Muscle of leg (tissue), 11 donors: ENCODE measurements around the gene DDX49. TPM values are rescaled to one million over a fixed set of nuclear protein-coding genes. Genes with fewer than 3 reads are reported as not detected.
"Not testable (repeated sequence)": the region's sequence is repeated elsewhere in the genome, so short reads cannot be mapped to it uniquely, and the experiment has no call there.

Experiments used
- DNase-seq: peaks from one replicate; pipeline ENCODE4 v3.0.0; 2013
- H3K27ac ChIP-seq: one replicate; pipeline ENCODE4 v1.5.1; 2013; ENCODE audit warnings: mild to moderate bottlenecking, low read length, control low read depth
- H3K27me3 ChIP-seq: one replicate; pipeline ENCODE4 v1.6.1; 2013; ENCODE audit warnings: low read length; ENCODE audit not compliant: control insufficient read depth, insufficient read depth
- H3K36me3 ChIP-seq: one replicate; pipeline ENCODE4 v1.6.1; 2013; ENCODE audit warnings: low read length; ENCODE audit not compliant: control insufficient read depth, insufficient read depth
- H3K4me1 ChIP-seq: one replicate; pipeline ENCODE4 v1.6.1; 2013; ENCODE audit warnings: low read length; ENCODE audit not compliant: control insufficient read depth, insufficient read depth
- H3K4me3 ChIP-seq: one replicate; pipeline ENCODE4 v1.5.1; 2013; ENCODE audit warnings: low read length, control low read depth
- H3K9me3 ChIP-seq: replicated peaks from 2 replicates; pipeline ENCODE4 v1.6.1; 2013; ENCODE audit warnings: low read depth, low read length; ENCODE audit not compliant: control insufficient read depth
- WGBS: methylation state at CpG from one replicate; pipeline ENCODE4 v1.1.5; 2013; ENCODE audit warnings: missing lambda C conversion rate; ENCODE audit not compliant: insufficient coverage; 5-methylcytosine and 5-hydroxymethylcytosine counted together
- polyA plus RNA-seq, 8 donors: library from polyadenylated mRNA; unstranded; fragments of 120-200 nt; gene quantifications; one replicate each; pipeline versions ENCODE4 v1.2.1 to v1.2.3, GENCODE V29; 2013; ENCODE audit warnings: inconsistent platforms in 1 of 8, low replicate concordance in 1 of 8; ENCODE audit not compliant: insufficient read length in 8 of 8, insufficient read depth in 1 of 8
- total RNA-seq: library from RNA; stranded (reverse); fragments of 120-200 nt; gene quantifications from one replicate; pipeline ENCODE4 v1.2.4, GENCODE V29; 2013

DDX49 gene
- total and polyA plus RNA-seq, 9 donors = 37.6 to 51.5 (median 41.7) TPM

DNA sequence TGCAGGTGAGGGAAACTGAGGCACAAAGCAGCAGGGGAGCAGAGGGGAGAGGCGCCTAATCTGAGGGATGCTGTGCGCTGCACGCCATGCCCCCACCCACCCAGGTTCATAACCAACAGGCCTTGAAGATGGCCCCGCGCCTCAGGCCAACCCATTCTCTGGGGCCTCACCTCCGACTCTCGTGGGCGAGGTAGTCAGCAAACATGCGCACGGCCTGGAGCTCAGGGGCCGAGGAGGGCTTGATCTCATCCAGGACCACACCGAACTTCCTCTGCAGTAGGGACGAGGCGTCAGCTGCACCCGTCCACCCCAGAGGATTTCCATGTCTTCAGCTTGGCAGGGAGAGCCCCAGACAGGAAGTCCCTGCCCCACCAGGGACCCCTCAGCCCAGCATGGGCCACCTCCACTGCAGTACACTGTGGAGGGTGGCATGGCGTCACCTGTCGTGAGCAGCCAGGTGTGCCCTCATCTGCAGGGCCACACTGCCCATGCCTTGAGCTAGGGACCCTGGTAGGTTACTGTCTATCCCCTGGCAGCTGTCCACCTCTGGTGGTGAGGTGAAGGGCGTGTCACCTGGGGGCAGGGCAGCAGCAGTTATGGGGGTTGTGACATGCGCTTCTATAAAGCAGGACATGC is 8.6 kb upstream of the DDX49 start:
- Histone ChIP-seq H3K9me3 (no peaks in the 10 kb centered on the region), H3K4me3 (no peak overlapping the region), H3K27me3 (no peaks in the 10 kb centered on the region), H3K4me1 (no peaks in the 10 kb centered on the region), H3K36me3 (peaks cover 70% of the 10 kb centered on the region), H3K27ac (no peak overlapping the region)
- 85% methylated on average over 15 of the region's 19 CpGs for WGBS
- DNase-seq = no peak

DNA sequence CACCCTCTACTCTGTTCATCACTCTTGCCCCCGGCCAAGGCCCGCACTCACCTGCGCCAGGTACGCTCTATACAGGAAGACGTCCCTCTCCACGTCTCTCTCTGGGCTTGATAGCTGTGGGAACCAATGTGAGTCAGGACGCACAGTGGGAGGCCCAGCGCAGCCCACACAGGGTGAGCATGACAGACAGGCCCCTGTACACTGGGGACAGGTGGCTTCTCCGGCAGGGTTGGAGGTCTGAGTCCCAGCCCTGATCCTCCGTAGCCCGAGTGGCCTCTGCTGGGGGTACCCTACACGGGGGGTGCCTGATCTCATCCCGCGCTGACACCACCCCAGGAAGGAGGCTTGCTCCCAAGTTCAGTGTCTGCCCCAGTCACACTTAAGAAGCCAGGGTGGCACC is 6.6 kb upstream of the DDX49 start:
- Histone ChIP-seq H3K27me3 (no peaks in the 10 kb centered on the region), H3K27ac (no peak overlapping the region), H3K4me1 (peaks cover 5% of the 10 kb centered on the region), H3K9me3 (no peaks in the 10 kb centered on the region), H3K36me3 (peaks cover 50% of the 10 kb centered on the region), H3K4me3 (no peak overlapping the region)
- 98% methylated on average over 11 of the region's 14 CpGs for whole genome bisulfite sequencing
- DNase-seq = no peak

DNA sequence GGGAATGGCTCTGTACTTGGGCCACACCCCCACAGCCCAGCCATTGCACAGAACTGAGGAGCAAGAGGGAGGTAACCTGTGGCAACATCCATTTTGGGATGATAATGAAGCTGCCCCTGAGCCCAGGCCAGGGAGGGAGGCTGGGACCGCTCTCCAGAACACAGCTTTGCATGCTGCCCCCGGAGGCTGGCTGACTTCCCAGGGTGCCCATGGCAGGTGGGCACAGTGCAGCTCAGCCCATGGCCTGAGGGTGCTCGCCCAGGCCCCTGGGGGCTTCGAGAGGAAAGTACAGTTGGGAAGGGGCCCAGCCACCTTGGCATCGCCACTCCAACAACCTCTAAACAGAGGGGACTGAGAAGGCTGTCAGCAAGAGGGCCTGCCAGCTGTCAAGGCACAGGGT is 6.0 kb upstream of the DDX49 start:
- no peak for DNase-seq
- Histone ChIP-seq H3K27ac (no peak overlapping the region), H3K36me3 (peaks cover 48% of the 10 kb centered on the region), H3K4me3 (no peak overlapping the region), H3K4me1 (peaks cover 11% of the 10 kb centered on the region), H3K9me3 (no peaks in the 10 kb centered on the region), H3K27me3 (no peaks in the 10 kb centered on the region)
- WGBS = 84% methylated on average over 2 of the region's 5 CpGs

DNA sequence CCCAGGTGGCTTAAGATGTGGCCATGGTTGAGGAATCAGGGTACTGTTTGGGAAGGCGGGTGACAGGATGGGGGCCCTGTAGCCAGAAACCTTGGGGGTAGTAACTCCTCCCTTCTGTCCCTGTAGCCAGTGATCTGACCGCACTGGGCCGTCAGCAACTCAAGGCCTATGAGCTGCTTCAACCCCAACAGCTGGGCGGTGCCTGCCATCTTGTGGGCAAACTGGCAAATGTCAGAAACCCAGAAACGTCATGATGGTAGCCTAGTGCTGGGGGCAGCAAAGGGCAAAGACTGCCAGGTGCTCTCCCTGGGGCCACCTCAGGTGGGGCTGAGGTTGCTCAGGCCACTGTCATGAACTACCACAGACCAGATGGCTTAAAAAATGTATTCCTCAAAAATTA is 3.9 kb upstream of the DDX49 start:
- Histone ChIP-seq H3K4me3 (no peak overlapping the region), H3K27ac (no peak overlapping the region), H3K9me3 (no peaks in the 10 kb centered on the region), H3K36me3 (peaks cover 33% of the 10 kb centered on the region), H3K4me1 (peaks cover 20% of the 10 kb centered on the region), H3K27me3 (no peaks in the 10 kb centered on the region)
- peak; percentile 52 for DNase-seq
- WGBS = 43% methylated on average over 3 of the region's 5 CpGs

DNA sequence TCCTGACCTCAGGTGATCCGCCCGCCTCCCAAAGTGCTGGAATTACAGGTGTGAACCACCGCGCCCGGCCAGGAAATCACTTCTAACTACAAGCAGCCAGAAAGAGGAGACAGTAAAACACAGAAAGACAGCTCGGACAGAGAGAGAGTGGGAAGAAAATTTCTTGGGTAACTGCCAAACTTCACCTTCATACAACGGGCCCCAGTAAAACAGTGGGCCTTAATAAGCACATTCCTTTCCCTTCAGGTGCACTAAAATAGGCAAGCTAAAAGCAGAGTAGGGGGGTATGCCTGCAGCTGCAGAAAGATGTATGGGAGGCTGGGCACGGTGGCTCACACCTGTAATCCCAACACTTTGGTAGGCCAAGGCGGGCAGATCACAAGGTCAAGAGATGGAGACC is 1.9 kb upstream of the DDX49 start:
- WGBS = 80% methylated on average over 2 of the region's 9 CpGs
- DNase-seq, H3K9me3 ChIP-seq, H3K27ac ChIP-seq, H3K27me3 ChIP-seq, H3K4me3 ChIP-seq: not testable (repeated sequence)
- peaks cover 21% of the 10 kb centered on the region for H3K4me1 ChIP-seq
- peaks cover 29% of the 10 kb centered on the region for H3K36me3 ChIP-seq

GRCh38 chr19:18919900-18920214 is 342 bp downstream of the DDX49 start:
- no peaks in the 10 kb centered on the region for H3K27me3 ChIP-seq
- H3K36me3 ChIP-seq = peaks cover 36% of the 10 kb centered on the region
- WGBS = 0% methylated on average over 13 of the region's 15 CpGs
- H3K9me3 ChIP-seq = no peaks in the 10 kb centered on the region
- no peak for DNase-seq
- peak overlapping the region; percentile 98 for H3K4me3 ChIP-seq
- peaks cover 21% of the 10 kb centered on the region for H3K4me1 ChIP-seq
- peak overlapping the region; percentile 67 for H3K27ac ChIP-seq

- Histone ChIP-seq H3K9me3 (no peaks in the 10 kb centered on the region), H3K27ac (no peak overlapping the region), H3K36me3 (peaks cover 37% of the 10 kb centered on the region), H3K4me3 (peak overlapping the region; percentile 98), H3K27me3 (no peaks in the 10 kb centered on the region), H3K4me1 (peaks cover 21% of the 10 kb centered on the region)
- WGBS = 60% methylated on average over 8 of the region's 9 CpGs
- DNase-seq = no peak
Measured at GRCh38 chr19:18920400-18920799, 885 bp downstream of the DDX49 start.

- 90% methylated on average over 15 of the region's 17 CpGs for WGBS
Measured at GRCh38 chr19:18921593-18921992, 2.1 kb downstream of the DDX49 start.

DNA sequence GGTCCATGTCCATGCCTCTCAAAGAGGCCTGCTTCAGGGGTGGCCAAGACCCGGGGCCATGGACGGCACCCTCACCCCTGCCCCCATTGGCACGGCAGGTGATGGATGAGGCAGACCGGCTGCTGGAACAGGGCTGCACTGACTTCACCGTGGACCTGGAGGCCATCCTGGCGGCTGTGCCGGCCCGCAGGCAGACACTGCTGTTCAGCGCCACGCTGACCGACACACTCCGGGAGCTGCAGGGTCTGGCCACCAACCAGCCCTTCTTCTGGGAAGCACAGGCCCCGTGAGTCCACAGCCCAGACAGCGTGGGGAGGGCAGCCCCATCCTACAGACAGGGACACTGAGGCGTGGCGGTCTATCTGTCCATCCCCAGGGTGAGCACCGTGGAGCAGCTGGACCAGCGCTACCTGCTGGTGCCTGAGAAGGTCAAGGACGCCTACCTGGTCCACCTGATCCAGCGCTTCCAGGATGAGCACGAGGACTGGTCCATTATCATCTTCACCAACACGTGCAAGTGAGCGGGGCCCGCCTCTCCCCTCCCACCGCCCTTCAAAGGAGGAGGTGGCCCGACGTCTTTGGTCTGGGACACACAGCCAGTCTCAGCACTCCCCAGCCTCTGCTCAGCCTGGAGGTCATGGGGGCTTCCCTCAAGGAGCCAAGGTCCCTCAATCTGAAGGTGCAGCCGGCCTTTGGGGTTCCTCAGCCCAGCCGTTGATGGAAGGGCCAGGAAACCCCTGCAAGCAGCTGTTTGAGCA is 2.9 kb downstream of the DDX49 start:
- Histone ChIP-seq H3K27me3 (no peaks in the 10 kb centered on the region), H3K27ac (no peak overlapping the region), H3K4me3 (no peak overlapping the region), H3K9me3 (no peaks in the 10 kb centered on the region), H3K4me1 (peaks cover 21% of the 10 kb centered on the region), H3K36me3 (peaks cover 52% of the 10 kb centered on the region)
- 88% methylated on average over 28 of the region's 29 CpGs for WGBS
- no peak for DNase-seq

More at GRCh38 chr19:18921593-18921992, 2.1 kb downstream of the DDX49 start:
- no peak for DNase-seq
- Histone ChIP-seq H3K9me3 (no peaks in the 10 kb centered on the region), H3K4me3 (no peak overlapping the region), H3K27ac (no peak overlapping the region), H3K27me3 (no peaks in the 10 kb centered on the region), H3K4me1 (peaks cover 21% of the 10 kb centered on the region), H3K36me3 (peaks cover 45% of the 10 kb centered on the region)

DNA sequence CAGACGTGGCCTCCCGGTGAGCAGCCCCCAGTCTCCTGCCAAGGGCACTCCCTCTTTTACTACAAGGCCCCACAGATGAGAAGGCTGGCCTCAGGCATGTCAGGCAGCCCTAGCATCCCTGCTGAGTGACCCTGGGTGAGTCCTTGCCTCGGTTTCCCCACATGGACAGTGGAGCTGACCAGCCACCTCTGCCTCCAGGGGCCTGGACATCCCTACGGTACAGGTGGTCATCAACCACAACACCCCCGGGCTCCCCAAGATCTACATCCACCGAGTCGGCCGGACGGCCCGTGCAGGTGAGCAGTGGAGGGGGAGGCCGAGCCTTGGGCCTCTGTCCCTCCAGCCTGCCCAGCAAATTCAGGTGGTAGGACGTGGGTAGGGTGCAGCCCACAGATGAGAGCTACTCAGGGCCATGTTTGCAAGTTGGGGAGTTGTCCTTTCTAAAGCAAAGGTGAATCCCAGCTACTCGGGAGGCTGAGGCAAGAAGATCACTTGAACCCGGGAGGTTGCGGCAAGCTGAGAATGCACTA is 5.2 kb downstream of the DDX49 start:
- WGBS = 89% methylated on average over 7 of the region's 15 CpGs
- no peak overlapping the region for H3K4me3 ChIP-seq
- H3K4me1 ChIP-seq = peaks cover 8% of the 10 kb centered on the region
- H3K27me3 ChIP-seq = no peaks in the 10 kb centered on the region
- H3K36me3 ChIP-seq = peaks cover 75% of the 10 kb centered on the region
- no peak for DNase-seq
- H3K9me3 ChIP-seq = no peaks in the 10 kb centered on the region
- H3K27ac ChIP-seq = no peak overlapping the region
